ENCODE measurements around the gene SYNPO.

SYNPO gene

GRCh38 chr5:150700594-150701377 lies 60.3 kb downstream of the SYNPO start, which contains the start of gene RBM22:
RBM22 (minus strand) TSS chr5:150701062; CDS start chr5:150700985, 77 bp downstream.
- peak; percentile 63 to 77 for DNase-seq

DNA sequence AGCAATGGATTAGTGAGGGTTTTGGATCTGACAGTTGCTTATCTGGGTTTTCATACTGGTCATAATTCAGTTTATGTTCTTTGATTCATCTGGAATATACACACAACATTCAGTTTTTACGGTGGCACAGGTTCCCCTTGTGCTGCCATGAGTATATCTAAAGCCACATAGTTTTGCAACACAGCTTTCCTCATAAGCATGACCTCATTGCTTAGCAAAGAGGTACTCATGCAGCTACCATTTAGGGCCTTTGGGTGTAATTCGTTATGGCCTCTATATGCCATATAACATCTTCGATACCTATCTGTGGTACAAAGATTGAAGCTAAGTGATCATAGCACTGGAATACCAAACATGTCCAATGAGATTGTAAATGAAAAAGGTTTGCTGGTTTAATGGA lies 63.3 kb downstream of the SYNPO start:
- no peak for DNase-seq

- no peak for DNase-seq
Observed at GRCh38 chr5:150706776-150707390, 66.4 kb downstream of the SYNPO start.

Measured in NCI-H1930 (cell line).